Hindlimb muscle (tissue), 1 donor: ENCODE data around the gene UBE2I. TPM values are rescaled to one million over a fixed set of nuclear protein-coding genes. Genes with fewer than 3 reads are reported as not detected.
"Not testable (repeated sequence)": the region's sequence is repeated elsewhere in the genome, so short reads cannot be mapped to it uniquely, and the experiment has no call there.

Experiments used
- DNase-seq: peaks from one replicate; pipeline ENCODE4 v3.0.0-alpha.2; 2013
- polyA plus RNA-seq: library from polyadenylated mRNA; unstranded; fragments of 120-200 nt; gene quantifications from one replicate; pipeline ENCODE4 v1.2.1, GENCODE V29; 2013; ENCODE audit not compliant: insufficient read length

The UBE2I gene
- polyA plus RNA-seq, 1 donor, result 101 TPM

- no peak for DNase-seq
Observed at GRCh38 chr16:1314399-1315068, 5.1 kb downstream of the UBE2I start.

GRCh38 chr16:1315081-1316032, 5.9 kb downstream of the UBE2I start:
- no peak for DNase-seq

GRCh38 chr16:1316033-1316405, 6.6 kb downstream of the UBE2I start:
- DNase-seq, result no peak

GRCh38 chr16:1317479-1318267, 8.2 kb downstream of the UBE2I start:
- DNase-seq, result no peak

GRCh38 chr16:1318268-1318545, 8.8 kb downstream of the UBE2I start:
- no peak for DNase-seq

- no peak for DNase-seq
Observed at GRCh38 chr16:1319041-1319440, 9.6 kb downstream of the UBE2I start.

GRCh38 chr16:1320097-1320496, 10.7 kb downstream of the UBE2I start:
- no peak for DNase-seq

GRCh38 chr16:1320658-1321240, 11.3 kb downstream of the UBE2I start:
- no peak for DNase-seq

- DNase-seq, result no peak
Observed at GRCh38 chr16:1322407-1322806, 13.0 kb downstream of the UBE2I start.

- DNase-seq, result no peak
Observed at GRCh38 chr16:1323296-1324239, 14.1 kb downstream of the UBE2I start.

- DNase-seq, result no peak
Observed at GRCh38 chr16:1324286-1324826, 14.9 kb downstream of the UBE2I start.

- DNase-seq, result no peak
Observed at GRCh38 chr16:1325261-1325660, 15.8 kb downstream of the UBE2I start.

GRCh38 chr16:1325673-1326371, 16.4 kb downstream of the UBE2I start:
- no peak for DNase-seq

- no peak for DNase-seq
Observed at GRCh38 chr16:1326391-1326790, 17.0 kb downstream of the UBE2I start.

GRCh38 chr16:1326946-1327618, 17.6 kb downstream of the UBE2I start:
- no peak for DNase-seq

- DNase-seq, result no peak
Observed at GRCh38 chr16:1327619-1327947, 18.1 kb downstream of the UBE2I start.

GRCh38 chr16:1328136-1328535, 18.7 kb downstream of the UBE2I start:
- DNase-seq, result not testable (repeated sequence)

- DNase-seq, result not testable (repeated sequence)
Observed at GRCh38 chr16:1328961-1329360, 19.5 kb downstream of the UBE2I start.

GRCh38 chr16:1330260-1330914, 21.0 kb downstream of the UBE2I start:
- no peak for DNase-seq
